Tibial artery (tissue), 4 donors: Measurements from ENCODE around the gene MEIS1.

Source experiments
- DNase-seq, 2 donors: peaks; one replicate each; pipeline ENCODE4 v3.0.0-alpha.2; 2019
- H3K27ac ChIP-seq, 2 donors: fragments of 200-600 bp; sonication (generic) in 1 of 2; 1 replicate in 1 of 2; 2 replicates in 1 of 2; pipeline ENCODE4 v1.5.1; 2018 to 2019; ENCODE audit warnings: mild to moderate bottlenecking in 1 of 2
- H3K27me3 ChIP-seq, 2 donors: fragments of 200-600 bp; sonication (generic) in 1 of 2; one replicate each; pipeline versions ENCODE4 v1.5.1 to v1.6.0; 2016 to 2019
- H3K36me3 ChIP-seq, 3 donors: fragments of 200-600 bp; sonication (generic) in 2 of 3; one replicate each; pipeline ENCODE4 v1.5.1; 2016 to 2019; ENCODE audit warnings: mild to moderate bottlenecking in 2 of 3
- H3K4me1 ChIP-seq, 4 donors: fragments of 200-600 bp; sonication (generic) in 2 of 4; 1 replicate in 3 of 4; 2 replicates in 1 of 4; pipeline ENCODE4 v1.5.1; 2016 to 2019
- H3K4me3 ChIP-seq, 2 donors: fragments of 200-600 bp; sonication (generic) in 1 of 2; 1 replicate in 1 of 2; 2 replicates in 1 of 2; pipeline ENCODE4 v1.5.1; 2018 to 2019; ENCODE audit warnings: mild to moderate bottlenecking in 2 of 2
- H3K9me3 ChIP-seq, 3 donors: fragments of 200-600 bp; sonication (generic) in 1 of 3; one replicate each; pipeline ENCODE4 v1.5.1; 2016 to 2019
- intact Hi-C: fragments of 100-400 bp; cut with DNase I; formaldehyde crosslinking; loops from one replicate; pipeline ENCODE4 v1.15.0; 2023; ENCODE audit warnings: low total_unique reads
- TF ChIP-seq, protein P1 (sequence below), 2 experiments: fragments of 200-600 bp in 1 of 2; fragments of 450-650 bp in 1 of 2; IDR thresholded peaks; one replicate each; pipeline ENCODE4 v1.5.1; 2017 to 2019; ENCODE audit warnings: antibody characterized with exemption in 2 of 2, mild to moderate bottlenecking in 1 of 2, moderate library complexity in 1 of 2

MEIS1 gene

GRCh38 chr2:66457545-66457944 lies 22.6 kb downstream of the MEIS1 start:
- Histone ChIP-seq H3K27ac (no peak overlapping the region), H3K4me1 (peaks cover 0 to 19% (median 0%) of the 10 kb centered on the region in 4 donors), H3K9me3 (no peaks in the 10 kb centered on the region), H3K4me3 (no peak overlapping the region), H3K36me3 (no peaks in the 10 kb centered on the region), H3K27me3 (no peaks in the 10 kb centered on the region)
- DNase-seq, result no peak
- intact Hi-C loops, result no loop called here
- TF ChIP-seq, protein P1, sequence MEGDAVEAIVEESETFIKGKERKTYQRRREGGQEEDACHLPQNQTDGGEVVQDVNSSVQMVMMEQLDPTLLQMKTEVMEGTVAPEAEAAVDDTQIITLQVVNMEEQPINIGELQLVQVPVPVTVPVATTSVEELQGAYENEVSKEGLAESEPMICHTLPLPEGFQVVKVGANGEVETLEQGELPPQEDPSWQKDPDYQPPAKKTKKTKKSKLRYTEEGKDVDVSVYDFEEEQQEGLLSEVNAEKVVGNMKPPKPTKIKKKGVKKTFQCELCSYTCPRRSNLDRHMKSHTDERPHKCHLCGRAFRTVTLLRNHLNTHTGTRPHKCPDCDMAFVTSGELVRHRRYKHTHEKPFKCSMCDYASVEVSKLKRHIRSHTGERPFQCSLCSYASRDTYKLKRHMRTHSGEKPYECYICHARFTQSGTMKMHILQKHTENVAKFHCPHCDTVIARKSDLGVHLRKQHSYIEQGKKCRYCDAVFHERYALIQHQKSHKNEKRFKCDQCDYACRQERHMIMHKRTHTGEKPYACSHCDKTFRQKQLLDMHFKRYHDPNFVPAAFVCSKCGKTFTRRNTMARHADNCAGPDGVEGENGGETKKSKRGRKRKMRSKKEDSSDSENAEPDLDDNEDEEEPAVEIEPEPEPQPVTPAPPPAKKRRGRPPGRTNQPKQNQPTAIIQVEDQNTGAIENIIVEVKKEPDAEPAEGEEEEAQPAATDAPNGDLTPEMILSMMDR (IDR thresholded peaks at IDR 0.05), result no peak

- Histone ChIP-seq H3K9me3 (no peaks in the 10 kb centered on the region), H3K27me3 (no peaks in the 10 kb centered on the region), H3K4me3 (no peak overlapping the region), H3K4me1 (peaks cover 0 to 25% (median 8%) of the 10 kb centered on the region in 4 donors), H3K36me3 (no peaks in the 10 kb centered on the region), H3K27ac (no peak overlapping the region)
- intact Hi-C loops, result no loop called here
- TF ChIP-seq, protein P1 (IDR thresholded peaks at IDR 0.05), result no peak
- DNase-seq, result no peak
Measured at GRCh38 chr2:66460031-66460430, 25.1 kb downstream of the MEIS1 start.

DNA sequence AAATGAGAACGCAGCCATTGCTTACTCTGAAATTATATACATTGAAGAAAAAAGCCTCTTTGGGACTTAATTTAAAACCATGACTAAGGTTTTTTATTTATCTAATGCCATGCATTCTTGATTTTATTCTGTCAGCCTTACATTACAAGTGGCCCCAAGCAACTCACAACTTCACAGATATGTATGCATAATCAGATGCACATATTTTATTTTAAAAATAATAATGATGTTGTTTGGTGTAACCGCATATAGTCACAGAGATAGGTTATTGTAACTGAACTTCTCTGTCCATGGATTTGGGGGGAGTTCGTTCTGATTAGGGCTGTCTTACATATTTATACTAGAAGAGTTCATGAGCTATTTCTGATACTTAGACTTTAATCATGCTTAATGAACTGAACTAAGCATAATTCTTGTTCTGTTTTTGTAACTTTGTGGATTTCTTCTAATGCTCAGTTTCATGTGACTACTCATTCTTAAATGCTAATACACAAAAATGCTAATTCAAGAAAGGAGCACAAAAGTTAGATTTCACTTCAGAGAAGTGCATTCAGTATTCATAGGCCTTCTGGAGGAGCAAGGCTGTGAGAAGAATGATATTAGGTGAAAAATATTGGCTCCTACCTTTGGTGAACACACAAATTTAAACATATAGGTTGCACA lies 26.2 kb downstream of the MEIS1 start:
- Histone ChIP-seq H3K9me3 (no peaks in the 10 kb centered on the region), H3K27ac (no peak overlapping the region), H3K36me3 (no peaks in the 10 kb centered on the region), H3K4me1 (peaks cover 0 to 26% (median 11%) of the 10 kb centered on the region in 4 donors), H3K27me3 (no peaks in the 10 kb centered on the region), H3K4me3 (no peak overlapping the region)
- no peak for DNase-seq
- intact Hi-C loops, result no loop called here
- TF ChIP-seq, protein P1 (IDR thresholded peaks at IDR 0.05), result no peak

DNA sequence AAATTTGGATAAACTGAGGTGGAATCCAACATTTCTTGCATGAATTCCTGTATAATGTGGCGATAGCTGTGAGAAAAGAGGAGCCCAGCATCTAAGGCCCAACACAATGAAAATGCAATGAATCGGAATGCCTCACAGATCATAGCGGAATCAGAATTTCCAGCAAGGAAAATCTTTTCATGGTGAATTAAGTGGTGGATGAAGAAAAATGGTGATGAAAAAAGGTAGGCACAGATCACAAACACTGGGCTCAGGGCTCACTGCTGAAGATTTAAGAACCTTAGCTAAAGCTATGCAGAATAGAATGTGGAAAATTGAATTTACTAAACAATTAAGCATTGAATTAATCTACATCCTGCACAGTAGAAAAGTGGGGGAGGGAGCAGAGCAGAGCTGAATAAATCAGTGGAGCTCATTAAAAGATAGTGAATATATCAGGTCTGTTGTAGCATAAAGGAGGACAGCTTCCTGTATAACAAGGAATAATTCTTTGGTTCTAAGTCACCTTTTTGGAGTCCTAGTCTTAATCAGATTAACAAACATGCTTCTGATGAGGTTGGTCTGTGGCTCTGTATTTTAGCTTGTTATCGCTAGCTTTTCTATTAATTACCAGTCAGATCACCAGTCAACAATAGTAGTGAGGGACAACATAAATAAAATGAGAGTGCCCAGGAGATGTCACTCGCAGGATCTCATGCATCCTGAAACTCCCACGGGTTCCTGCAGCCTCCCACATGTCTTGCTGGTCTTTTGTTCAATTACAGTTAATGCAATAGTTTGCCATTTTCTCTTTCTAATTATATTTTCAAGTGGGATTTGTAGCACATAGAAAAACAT lies 27.0 kb downstream of the MEIS1 start:
- Histone ChIP-seq H3K36me3 (no peaks in the 10 kb centered on the region), H3K4me1 (peaks cover 0 to 29% (median 12%) of the 10 kb centered on the region in 4 donors), H3K4me3 (no peak overlapping the region), H3K9me3 (no peaks in the 10 kb centered on the region), H3K27me3 (no peaks in the 10 kb centered on the region), H3K27ac (no peak overlapping the region)
- intact Hi-C loops, result no loop called here
- TF ChIP-seq, protein P1 (IDR thresholded peaks at IDR 0.05), result no peak
- no peak for DNase-seq

DNA sequence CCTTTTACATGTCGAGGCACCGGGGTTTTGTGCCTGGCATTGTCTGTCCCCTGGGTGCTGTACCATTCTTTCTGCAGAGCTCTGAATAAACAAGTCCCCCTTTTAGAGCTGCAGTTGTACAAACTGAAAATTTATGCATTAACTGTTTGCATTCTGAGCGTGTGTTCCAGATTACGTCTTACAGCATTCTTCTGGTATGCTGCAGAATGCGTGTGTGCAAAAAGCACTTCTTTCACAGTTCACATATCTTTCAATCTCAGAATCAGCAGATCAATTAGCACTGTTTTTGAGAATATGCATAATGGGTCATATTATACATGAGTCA lies 27.5 kb downstream of the MEIS1 start:
- Histone ChIP-seq H3K4me3 (no peak overlapping the region), H3K9me3 (no peaks in the 10 kb centered on the region), H3K36me3 (no peaks in the 10 kb centered on the region), H3K27ac (no peak overlapping the region), H3K4me1 (peaks cover 0 to 29% (median 12%) of the 10 kb centered on the region in 4 donors), H3K27me3 (no peaks in the 10 kb centered on the region)
- no peak for DNase-seq
- intact Hi-C loops, result no loop called here
- TF ChIP-seq, protein P1 (IDR thresholded peaks at IDR 0.05), result no peak
